ENCODE data around the gene C11orf91.
"Not testable (repeated sequence)": the region's sequence is repeated elsewhere in the genome, so short reads cannot be mapped to it uniquely, and the experiment has no call there.

The C11orf91 gene

GRCh38 chr11:33695051-33695566 lies 5.5 kb downstream of the C11orf91 start:
- DNase-seq: no peak

- DNase-seq: no peak
Observed at GRCh38 chr11:33694346-33695050, 6.1 kb downstream of the C11orf91 start.

- no peak for DNase-seq
Observed at GRCh38 chr11:33692541-33692940, 8.1 kb downstream of the C11orf91 start.

GRCh38 chr11:33692013-33692504 lies 8.6 kb downstream of the C11orf91 start:
- DNase-seq: peak; percentile 98

- no peak for DNase-seq
Observed at GRCh38 chr11:33691066-33691864, 9.4 kb downstream of the C11orf91 start.

- peak; percentile 99 for DNase-seq
Observed at GRCh38 chr11:33690290-33691065, 10.1 kb downstream of the C11orf91 start.

GRCh38 chr11:33689501-33689900 lies 11.1 kb downstream of the C11orf91 start:
- DNase-seq: no peak

GRCh38 chr11:33689085-33689484 lies 11.5 kb downstream of the C11orf91 start:
- DNase-seq: no peak

GRCh38 chr11:33687733-33688479 lies 12.7 kb downstream of the C11orf91 start:
- DNase-seq: peak; percentile 79

- DNase-seq: no peak
Observed at GRCh38 chr11:33685082-33685481, 15.5 kb downstream of the C11orf91 start.

- no peak for DNase-seq
Observed at GRCh38 chr11:33684003-33684706, 16.5 kb downstream of the C11orf91 start.

GRCh38 chr11:33682446-33682845 lies 18.2 kb downstream of the C11orf91 start:
- DNase-seq: no peak

GRCh38 chr11:33682019-33682418 lies 18.6 kb downstream of the C11orf91 start:
- no peak for DNase-seq

- not testable (repeated sequence) for DNase-seq
Observed at GRCh38 chr11:33678616-33679015, 22.0 kb downstream of the C11orf91 start.

- DNase-seq: peak; percentile 94
Observed at GRCh38 chr11:33674035-33674814, 26.4 kb downstream of the C11orf91 start.

GRCh38 chr11:33672273-33672672 lies 28.4 kb downstream of the C11orf91 start:
- DNase-seq: no peak

GRCh38 chr11:33670250-33671011 lies 30.2 kb downstream of the C11orf91 start:
- peak; percentile 64 for DNase-seq

- no peak for DNase-seq
Observed at GRCh38 chr11:33669598-33670249, 30.9 kb downstream of the C11orf91 start.

- no peak for DNase-seq
Observed at GRCh38 chr11:33668951-33669596, 31.6 kb downstream of the C11orf91 start.

Measured in fibroblast of skin of scalp (primary cell).